Islet of Langerhans (tissue), 1 donor: ENCODE measurements around the gene MCC.

ENCODE experiments used
- FAIRE-seq: peaks from one replicate; lab custom pipeline; 2011; peaks lifted over from hg19 to GRCh38; lab: Jason Lieb, UNC

Gene MCC

DNA sequence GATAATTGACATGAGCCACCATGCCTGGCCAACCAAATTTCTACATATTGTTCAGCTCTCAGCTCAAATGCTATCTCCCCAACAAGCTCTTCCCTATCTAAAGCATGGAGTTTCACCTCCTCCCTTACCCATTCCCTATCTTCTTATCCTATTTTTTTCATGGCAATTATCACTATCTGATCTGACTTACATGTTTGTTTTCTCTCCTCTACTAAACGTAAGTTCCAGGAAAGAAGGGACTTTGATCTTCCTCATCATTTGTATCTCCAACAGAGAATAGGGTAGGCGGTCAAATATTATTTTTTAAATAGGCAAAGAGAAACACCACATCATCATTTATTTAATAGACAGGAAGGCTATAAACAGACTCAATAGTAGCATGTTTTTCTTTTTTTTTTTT is 381.4 kb downstream of the MCC start:
- no peak for FAIRE-seq

GRCh38 chr5:113105693-113106280 is 382.5 kb downstream of the MCC start:
- no peak for FAIRE-seq

- FAIRE-seq: no peak
These were observed 384.9 kb downstream of the MCC start for GRCh38 chr5:113103330-113103729.

DNA sequence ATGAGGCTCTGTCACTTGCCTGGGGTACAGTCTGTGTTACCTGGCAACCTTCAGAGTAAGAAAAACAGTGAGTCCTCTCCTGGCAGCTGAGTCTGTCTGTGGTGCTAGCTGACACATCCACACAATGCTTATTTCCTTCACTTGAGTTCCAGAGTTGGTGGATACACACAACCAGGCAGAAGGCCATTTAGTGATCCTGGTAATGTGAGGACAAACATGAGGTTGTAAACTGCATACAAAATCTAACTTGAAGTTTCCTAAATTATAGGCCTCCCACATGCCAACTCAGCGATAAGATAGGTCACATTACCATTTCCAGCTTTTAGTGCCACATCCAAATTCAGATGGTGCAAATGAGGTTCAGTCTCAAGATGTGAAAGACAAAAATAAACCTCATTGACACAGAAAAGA is 386.1 kb downstream of the MCC start:
- no peak for FAIRE-seq

GRCh38 chr5:113100981-113101380 is 387.3 kb downstream of the MCC start:
- FAIRE-seq: no peak

GRCh38 chr5:113099822-113100221 is 388.4 kb downstream of the MCC start:
- FAIRE-seq: peak; percentile 41

DNA sequence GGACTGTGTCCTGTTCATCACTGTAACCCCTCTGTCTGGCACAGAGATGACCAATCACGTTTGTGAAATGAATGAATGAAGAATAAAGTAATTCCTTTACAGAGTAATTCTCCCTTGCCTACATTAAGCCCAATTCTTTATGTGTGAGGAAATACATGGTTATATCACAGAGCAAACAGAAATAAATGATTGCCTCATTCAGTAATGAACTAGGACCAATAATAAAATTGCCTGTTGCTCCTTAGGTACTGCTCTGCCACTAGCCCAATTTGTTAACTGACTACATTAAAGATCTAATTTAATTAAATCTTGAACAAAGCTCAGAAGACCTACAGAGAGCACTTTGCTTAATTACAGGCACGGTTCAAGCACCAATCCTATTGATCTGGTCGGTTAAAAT is 389.9 kb downstream of the MCC start:
- no peak for FAIRE-seq

DNA sequence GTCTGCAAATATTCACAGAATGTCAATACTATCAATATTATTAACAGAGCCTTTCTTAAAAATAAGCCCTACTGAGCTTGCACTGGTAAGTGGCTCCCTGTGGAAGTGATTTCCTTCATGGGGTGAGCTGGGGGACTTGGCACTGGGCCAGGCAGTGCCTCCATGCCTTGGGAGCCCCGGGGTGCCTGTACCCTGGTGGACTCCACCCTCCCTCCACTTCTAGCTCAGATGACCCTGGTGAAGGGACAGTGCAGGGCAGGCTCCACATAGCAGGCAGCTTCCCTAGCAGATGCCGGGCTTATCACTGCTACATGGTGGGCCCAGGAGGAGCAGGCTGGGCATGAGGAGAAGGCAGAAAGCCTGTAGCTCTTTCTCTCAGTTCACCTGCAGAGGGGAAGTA is 392.4 kb downstream of the MCC start:
- FAIRE-seq: no peak

- no peak for FAIRE-seq
These were observed 394.7 kb downstream of the MCC start for GRCh38 chr5:113093558-113093957.

GRCh38 chr5:113092683-113093082 is 395.6 kb downstream of the MCC start:
- FAIRE-seq: no peak

GRCh38 chr5:113091622-113092021 is 396.6 kb downstream of the MCC start:
- no peak for FAIRE-seq

DNA sequence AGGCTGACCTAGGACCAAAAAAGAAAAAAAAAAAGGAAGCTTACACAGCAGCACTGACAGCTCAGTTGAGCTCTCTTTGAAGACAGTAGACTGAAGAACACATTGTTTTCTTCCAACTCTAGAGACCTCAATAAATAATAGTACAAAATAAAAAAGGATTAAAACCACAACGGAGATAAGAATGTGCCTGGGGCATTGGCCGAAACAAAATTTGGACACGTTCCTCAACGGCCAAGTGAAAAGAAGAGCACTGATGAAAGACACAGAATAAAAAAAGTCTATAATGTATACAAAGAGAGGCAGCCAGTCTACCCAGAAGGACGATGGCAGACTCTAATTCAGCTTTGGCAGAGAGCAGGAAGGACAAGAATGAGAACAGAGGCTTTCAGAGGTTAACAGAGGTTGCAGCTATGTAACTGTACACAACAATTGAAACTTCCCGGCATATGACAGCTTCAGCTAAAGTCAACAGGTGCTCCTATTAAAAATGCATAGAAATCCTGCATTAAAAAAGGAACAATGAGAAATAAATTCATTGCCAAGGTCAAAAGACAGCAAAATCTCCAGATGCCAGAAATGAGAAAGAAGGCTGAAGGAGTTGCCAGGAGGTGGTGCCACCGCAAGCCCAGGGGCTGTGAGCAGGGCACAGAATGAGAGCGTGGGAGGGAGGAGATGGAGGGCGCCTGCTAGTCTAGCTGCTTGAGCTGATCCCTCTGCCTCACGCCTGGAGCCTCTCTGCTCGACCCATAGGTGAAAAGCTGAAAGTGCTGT is 397.7 kb downstream of the MCC start:
- FAIRE-seq: no peak

GRCh38 chr5:113089653-113090335 is 398.5 kb downstream of the MCC start:
- FAIRE-seq: no peak

DNA sequence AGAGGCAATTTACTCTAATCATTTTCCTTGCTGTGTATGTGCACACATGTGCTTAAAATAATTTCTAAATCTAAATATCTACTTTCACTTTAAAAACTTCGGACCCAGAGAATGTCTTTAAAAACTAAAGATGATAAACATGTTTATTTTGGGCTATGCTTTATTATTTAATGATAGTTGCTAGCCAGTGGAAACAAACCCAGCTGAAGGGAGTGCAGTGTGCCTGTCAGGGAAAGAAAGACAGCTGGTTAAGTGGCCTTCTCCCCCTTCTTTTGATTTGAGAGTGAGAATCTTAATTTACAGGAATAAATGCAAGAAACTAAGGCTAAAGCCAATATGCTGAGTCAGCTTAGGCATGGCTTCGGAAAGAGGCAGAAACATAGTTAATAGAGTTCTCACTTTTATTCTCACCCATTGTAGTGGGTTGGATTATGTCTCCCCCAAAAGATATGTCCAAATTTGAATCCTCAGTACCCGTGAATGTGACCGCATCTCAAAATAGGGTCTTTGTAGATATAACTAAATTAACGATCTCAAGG is 400.2 kb downstream of the MCC start:
- FAIRE-seq: no peak

DNA sequence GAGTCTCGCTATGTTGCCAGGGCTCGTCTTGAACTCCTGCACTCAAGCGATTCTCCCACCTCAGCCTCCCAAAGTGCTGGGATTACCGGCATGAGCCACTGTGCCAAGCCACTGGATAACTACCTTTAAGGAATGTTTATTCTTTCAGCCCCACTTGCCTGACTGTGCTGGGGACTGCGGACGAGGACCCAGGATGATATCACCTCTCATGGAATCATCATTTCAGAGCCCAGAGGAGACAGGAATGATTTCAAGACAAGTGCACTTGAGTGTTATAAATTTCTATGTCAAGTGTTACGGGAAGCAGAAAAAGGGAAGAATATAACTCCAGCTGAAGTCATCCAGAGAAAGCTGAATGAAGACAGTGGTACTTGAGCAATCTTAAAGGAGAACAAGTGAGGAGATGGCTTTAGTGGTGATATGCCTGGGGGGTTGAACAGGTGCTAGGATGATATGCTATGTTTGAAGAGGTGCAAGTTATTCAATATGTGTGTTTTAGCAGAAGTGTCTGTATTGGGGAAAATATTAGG is 402.3 kb downstream of the MCC start:
- no peak for FAIRE-seq

GRCh38 chr5:113085084-113085414 is 403.2 kb downstream of the MCC start:
- no peak for FAIRE-seq

GRCh38 chr5:113084402-113085083 is 403.7 kb downstream of the MCC start:
- FAIRE-seq: no peak

- FAIRE-seq: no peak
These were observed 404.8 kb downstream of the MCC start for GRCh38 chr5:113083481-113083880.

- no peak for FAIRE-seq
These were observed 405.7 kb downstream of the MCC start for GRCh38 chr5:113082547-113082905.

DNA sequence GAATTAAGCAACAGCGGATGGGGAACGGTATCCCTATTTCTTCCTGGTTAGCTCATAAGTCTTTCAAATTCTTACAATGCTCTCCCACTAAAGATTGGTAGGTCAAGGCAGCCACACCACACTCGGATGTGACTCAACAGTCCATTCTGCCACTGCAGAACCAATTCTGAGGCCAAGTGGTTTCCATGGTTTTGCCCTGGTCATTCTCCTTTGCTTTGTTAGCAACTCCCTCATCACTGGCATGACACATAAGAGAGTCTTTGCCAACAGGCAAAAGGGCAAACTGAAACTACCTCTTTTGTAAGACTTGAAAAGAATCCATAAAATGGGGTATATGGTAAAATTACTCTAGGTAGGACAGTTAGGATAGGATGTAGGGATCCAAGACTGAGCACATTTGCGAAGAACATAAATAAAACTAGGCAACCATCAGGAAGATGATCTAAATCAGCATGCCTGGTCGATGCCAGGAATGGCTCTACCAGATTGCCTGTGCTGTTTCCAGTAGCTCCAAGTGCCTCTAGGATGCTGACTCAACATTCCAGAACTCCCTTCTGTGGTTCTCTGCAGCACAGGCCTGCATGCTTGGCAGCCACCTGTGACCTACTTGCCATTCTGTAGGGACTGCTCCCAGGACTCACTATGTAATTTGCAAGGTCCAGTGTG is 406.2 kb downstream of the MCC start:
- no peak for FAIRE-seq

DNA sequence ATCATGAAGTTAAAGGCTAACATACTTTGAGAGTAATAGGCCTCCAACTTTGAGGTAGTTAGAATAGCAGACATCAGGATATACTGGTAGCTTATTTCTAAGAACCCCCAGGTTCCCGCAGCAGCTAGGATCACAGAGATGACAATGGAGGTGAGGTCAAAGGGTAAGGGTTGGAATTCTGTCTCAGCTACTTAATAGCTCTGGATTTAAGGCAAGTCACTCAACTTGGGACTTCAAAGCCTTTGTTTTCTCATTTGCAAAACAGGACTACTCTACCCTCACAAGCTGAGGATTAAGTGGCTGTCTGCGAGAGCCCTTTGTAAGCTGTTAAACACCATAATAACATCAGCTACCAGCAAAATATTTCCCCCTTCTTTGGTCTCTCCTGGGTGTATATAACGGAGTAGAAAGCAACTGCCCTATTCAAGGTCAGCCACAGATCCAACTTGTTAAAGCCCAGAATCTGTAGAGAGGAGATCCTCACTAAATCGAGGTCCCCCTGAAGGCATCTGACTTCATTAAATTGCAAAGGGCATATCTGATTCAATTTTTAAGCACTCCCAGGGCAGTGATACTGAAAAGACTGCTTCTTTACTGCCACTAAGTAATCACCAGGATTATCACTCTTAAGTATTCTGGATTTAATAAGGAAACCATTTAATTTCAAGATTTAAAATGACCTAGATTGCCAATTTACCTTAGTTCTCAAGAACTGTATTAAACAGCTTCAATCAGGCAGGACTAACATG is 407.0 kb downstream of the MCC start:
- FAIRE-seq: no peak
